Thymus (tissue), 11 donors: ENCODE results near the gene FBXL4. TPM values are rescaled to one million over a fixed set of nuclear protein-coding genes. Genes with fewer than 3 reads are reported as not detected.

Source experiments
- DNase-seq, 9 donors: peaks; one replicate each; pipeline ENCODE4 v3.0.0-alpha.2; 2013; ENCODE audit warnings: low spot score in 9 of 9, low read depth in 6 of 9, missing footprints in 1 of 9
- H3K27ac ChIP-seq, 2 donors: one replicate each; pipeline ENCODE4 v1.5.1; 2013; ENCODE audit warnings: control low read depth in 1 of 2, low read depth in 1 of 2, low read length in 1 of 2, mild to moderate bottlenecking in 1 of 2, moderate library complexity in 1 of 2
- H3K27me3 ChIP-seq, 2 donors: one replicate each; pipeline ENCODE4 v1.5.1; 2013; ENCODE audit warnings: low read length in 1 of 2; ENCODE audit not compliant: control insufficient read depth in 2 of 2, insufficient read depth in 1 of 2
- H3K36me3 ChIP-seq, 2 donors: one replicate each; pipeline ENCODE4 v1.5.1; 2013; ENCODE audit warnings: low read length in 1 of 2, mild to moderate bottlenecking in 1 of 2, moderate library complexity in 1 of 2; ENCODE audit not compliant: control insufficient read depth in 2 of 2, insufficient read depth in 2 of 2
- H3K4me1 ChIP-seq, 2 donors: one replicate each; pipeline ENCODE4 v1.5.1; 2013; ENCODE audit warnings: low read length in 2 of 2; ENCODE audit not compliant: control insufficient read depth in 2 of 2, insufficient read depth in 2 of 2
- H3K4me3 ChIP-seq, 2 donors: one replicate each; pipeline ENCODE4 v1.5.1; 2013; ENCODE audit warnings: low read length in 2 of 2, control low read depth in 1 of 2, mild to moderate bottlenecking in 1 of 2
- H3K9me3 ChIP-seq, 2 donors: one replicate each; pipeline ENCODE4 v1.5.1; 2013; ENCODE audit warnings: low read length in 1 of 2, mild to moderate bottlenecking in 1 of 2; ENCODE audit not compliant: control insufficient read depth in 2 of 2, insufficient read depth in 1 of 2
- WGBS: extraction: QIAGEN DNeasy Blood & Tissue Kit; methylation state at CpG from one replicate; pipeline ENCODE4 v1.1.7; 2013; 5-methylcytosine and 5-hydroxymethylcytosine counted together
- polyA plus RNA-seq: library from polyadenylated mRNA; stranded (reverse); fragments of 200-250 nt; gene quantifications from one replicate; pipeline ENCODE4 v1.2.3, GENCODE V29; 2013
- total RNA-seq: library from RNA; stranded (reverse); fragments of 120-200 nt; gene quantifications from one replicate; pipeline ENCODE4 v1.2.4, GENCODE V29; 2013
- donor health status: healthy.

The FBXL4 gene
- total and polyA plus RNA-seq, 2 donors, result 10.7 to 13.5 TPM

- peaks cover 4 to 11% of the 10 kb centered on the region in 2 donors for H3K4me1 ChIP-seq
- H3K27ac ChIP-seq, result no peak overlapping the region
- DNase-seq, result no peak
- peaks cover 71 to 100% of the 10 kb centered on the region in 2 donors for H3K27me3 ChIP-seq
- peaks cover 1 to 13% of the 10 kb centered on the region in 2 donors for H3K9me3 ChIP-seq
- WGBS, result 27% methylated on average over 6 of the region's 6 CpGs
- no peaks in the 10 kb centered on the region for H3K36me3 ChIP-seq
- no peak overlapping the region for H3K4me3 ChIP-seq
These were observed 107.4 kb downstream of the FBXL4 start for GRCh38 chr6:98840385-98840784.

GRCh38 chr6:98839781-98840361 is 107.9 kb downstream of the FBXL4 start:
- DNase-seq, result no peak
- H3K36me3 ChIP-seq, result no peaks in the 10 kb centered on the region
- H3K4me1 ChIP-seq, result peaks cover 6 to 8% of the 10 kb centered on the region in 2 donors
- WGBS, result 22% methylated on average over 5 of the region's 5 CpGs
- H3K9me3 ChIP-seq, result peaks cover 1 to 13% of the 10 kb centered on the region in 2 donors
- peaks cover 71 to 100% of the 10 kb centered on the region in 2 donors for H3K27me3 ChIP-seq
- no peak overlapping the region for H3K27ac ChIP-seq
- no peak overlapping the region for H3K4me3 ChIP-seq

GRCh38 chr6:98838975-98839374 is 108.8 kb downstream of the FBXL4 start:
- Histone ChIP-seq H3K9me3 (peaks cover 1 to 11% of the 10 kb centered on the region in 2 donors), H3K4me3 (no peak overlapping the region), H3K27me3 (peaks cover 72 to 100% of the 10 kb centered on the region in 2 donors), H3K27ac (no peak overlapping the region), H3K4me1 (peaks cover 6 to 13% of the 10 kb centered on the region in 2 donors), H3K36me3 (no peaks in the 10 kb centered on the region)
- DNase-seq, result no peak
- WGBS, result 14% methylated on average over 1 of the region's 1 CpG

GRCh38 chr6:98838032-98838431 is 109.7 kb downstream of the FBXL4 start:
- peaks cover 0 to 7% of the 10 kb centered on the region in 2 donors for H3K9me3 ChIP-seq
- peaks cover 73 to 100% of the 10 kb centered on the region in 2 donors for H3K27me3 ChIP-seq
- peaks cover 9 to 22% of the 10 kb centered on the region in 2 donors for H3K4me1 ChIP-seq
- no peak for DNase-seq
- H3K4me3 ChIP-seq, result no peak overlapping the region
- no peak overlapping the region for H3K27ac ChIP-seq
- no peaks in the 10 kb centered on the region for H3K36me3 ChIP-seq
- 12% methylated on average over 4 of the region's 4 CpGs for WGBS

- peaks cover 1 to 13% of the 10 kb centered on the region in 2 donors for H3K9me3 ChIP-seq
- WGBS, result 13% methylated on average over 9 of the region's 9 CpGs
- no peak overlapping the region for H3K27ac ChIP-seq
- DNase-seq, result no peak
- peaks cover 73 to 100% of the 10 kb centered on the region in 2 donors for H3K27me3 ChIP-seq
- H3K4me3 ChIP-seq, result no peak overlapping the region
- H3K4me1 ChIP-seq, result peaks cover 9 to 29% of the 10 kb centered on the region in 2 donors
- no peaks in the 10 kb centered on the region for H3K36me3 ChIP-seq
These were observed 110.5 kb downstream of the FBXL4 start for GRCh38 chr6:98836962-98837944.

GRCh38 chr6:98836025-98836961 is 111.5 kb downstream of the FBXL4 start:
- H3K4me1 ChIP-seq, result peaks cover 9 to 34% of the 10 kb centered on the region in 2 donors
- H3K36me3 ChIP-seq, result no peaks in the 10 kb centered on the region
- H3K4me3 ChIP-seq, result no peak overlapping the region
- 7% methylated on average over 23 of the region's 23 CpGs for WGBS
- H3K27ac ChIP-seq, result no peak overlapping the region
- peaks cover 1 to 17% of the 10 kb centered on the region in 2 donors for H3K9me3 ChIP-seq
- peaks cover 73 to 100% of the 10 kb centered on the region in 2 donors for H3K27me3 ChIP-seq
- DNase-seq, result no peak

- WGBS, result 5% methylated on average over 76 of the region's 76 CpGs
- Histone ChIP-seq H3K27ac (no peak overlapping the region), H3K9me3 (peaks cover 1 to 18% of the 10 kb centered on the region in 2 donors), H3K4me1 (peaks cover 9 to 38% of the 10 kb centered on the region in 2 donors), H3K36me3 (no peaks in the 10 kb centered on the region), H3K4me3 (peak overlapping the region in 1 of 2 donors; percentile 56), H3K27me3 (peaks cover 78 to 100% of the 10 kb centered on the region in 2 donors)
- DNase-seq, result no peak
These were observed 112.4 kb downstream of the FBXL4 start for GRCh38 chr6:98835149-98836024.
